Endodermal cell (in vitro differentiated cells): ENCODE measurements around the gene C2CD3. TPM values are rescaled to one million over a fixed set of nuclear protein-coding genes. Genes with fewer than 3 reads are reported as not detected.

ENCODE experiments used
- DNase-seq: peaks from one replicate; pipeline ENCODE4 v3.0.0-alpha.2; 2017
- H3K27ac ChIP-seq: 2 replicates; pipeline ENCODE4 v1.5.1; 2013; ENCODE audit warnings: mild to moderate bottlenecking, low read depth, low read length, moderate library complexity
- H3K27me3 ChIP-seq: 2 replicates; pipeline ENCODE4 v1.6.1; 2013; ENCODE audit warnings: mild to moderate bottlenecking, low read length, moderate library complexity; ENCODE audit not compliant: insufficient read depth, control insufficient read depth, poor library complexity, severe bottlenecking
- H3K36me3 ChIP-seq: 2 replicates; pipeline ENCODE4 v1.7.0; 2013; ENCODE audit warnings: mild to moderate bottlenecking, low read length, moderate library complexity; ENCODE audit not compliant: control insufficient read depth, insufficient read depth
- H3K4me1 ChIP-seq: one replicate; pipeline ENCODE4 v1.7.0; 2013; ENCODE audit warnings: low read length; ENCODE audit not compliant: control insufficient read depth, insufficient read depth
- H3K4me3 ChIP-seq: 2 replicates; pipeline ENCODE4 v1.5.1; 2013; ENCODE audit warnings: mild to moderate bottlenecking, low read length, moderate library complexity
- H3K9ac ChIP-seq: 2 replicates; pipeline ENCODE4 v1.6.1; 2013; ENCODE audit warnings: mild to moderate bottlenecking, low read length, moderate library complexity; ENCODE audit not compliant: poor library complexity, severe bottlenecking; ENCODE audit errors: extremely low read depth
- H3K9me3 ChIP-seq: 2 replicates; pipeline ENCODE4 v1.6.1; 2013; ENCODE audit warnings: mild to moderate bottlenecking, low read length, moderate library complexity; ENCODE audit not compliant: control insufficient read depth
- H3K27ac Mint-ChIP-seq: 2 replicates; pipeline ENCODE4 v1.8.0; 2020; ENCODE audit warnings: mixed read lengths
- H3K27me3 Mint-ChIP-seq: 2 replicates; pipeline ENCODE4 v1.8.0; 2021; ENCODE audit warnings: mild to moderate bottlenecking, mixed read lengths; ENCODE audit not compliant: insufficient read depth
- H3K36me3 Mint-ChIP-seq: 2 replicates; pipeline ENCODE4 v1.8.0; 2020; ENCODE audit warnings: low read depth, mixed read lengths
- H3K4me1 Mint-ChIP-seq: 2 replicates; pipeline ENCODE4 v1.8.0; 2020; ENCODE audit warnings: mixed read lengths
- H3K4me3 Mint-ChIP-seq: 2 replicates; pipeline ENCODE4 v1.8.0; 2020; ENCODE audit warnings: mild to moderate bottlenecking, moderate library complexity, mixed read lengths
- H3K9me3 Mint-ChIP-seq: 2 replicates; pipeline ENCODE4 v1.8.0; 2020; ENCODE audit warnings: mild to moderate bottlenecking, mixed read lengths
- CTCF ChIP-seq: fragments of 200-600 bp; sonication (generic); conservative IDR thresholded peaks from 2 replicates; pipeline ENCODE4 v1.5.0; 2021; ENCODE audit warnings: antibody characterized with exemption, mild to moderate bottlenecking
- WGBS, 2 experiments: methylation state at CpG; one replicate each; pipeline versions ENCODE4 v1.1.5 to v1.1.7; 2013; ENCODE audit warnings: missing lambda C conversion rate in 2 of 2, mixed read lengths in 1 of 2; ENCODE audit not compliant: insufficient coverage in 1 of 2, insufficient read length in 1 of 2; 5-methylcytosine and 5-hydroxymethylcytosine counted together
- total RNA-seq, 2 donors: library from RNA; stranded (reverse); fragmentation: NEBNext Ultra II Directional in 1 of 2; extraction: Animal tissue kit (Norgen Biotek cat#: 25700) in 1 of 2; gene quantifications; 2 replicates in 1 of 2; 3 replicates in 1 of 2; pipeline ENCODE4 v1.2.1, GENCODE V29; 2021

Gene C2CD3
- total RNA-seq, 2 donors from 2014 or later: 31.0 to 34.2 TPM

GRCh38 chr11:74208507-74208906, 37.7 kb upstream of the C2CD3 start:
- no peaks in the 10 kb centered on the region for H3K27me3 Mint-ChIP-seq
- peaks cover 27% of the 10 kb centered on the region for H3K36me3 Mint-ChIP-seq
- H3K27me3 ChIP-seq: no peaks in the 10 kb centered on the region
- H3K27ac ChIP-seq: no peak overlapping the region
- no peak for DNase-seq
- H3K9me3 ChIP-seq: no peaks in the 10 kb centered on the region
- H3K9me3 Mint-ChIP-seq: no peaks in the 10 kb centered on the region
- no peak overlapping the region for H3K4me3 Mint-ChIP-seq
- no peak for TF ChIP-seq CTCF
- H3K36me3 ChIP-seq: peaks cover 31% of the 10 kb centered on the region
- H3K4me1 ChIP-seq: peaks cover 5% of the 10 kb centered on the region
- no peak overlapping the region for H3K27ac Mint-ChIP-seq
- H3K4me3 ChIP-seq: no peak overlapping the region
- no peak overlapping the region for H3K9ac ChIP-seq
- peaks cover 6% of the 10 kb centered on the region for H3K4me1 Mint-ChIP-seq

- H3K4me3 Mint-ChIP-seq: no peak overlapping the region
- Histone ChIP-seq H3K9ac (no peak overlapping the region), H3K27ac (no peak overlapping the region), H3K36me3 (peaks cover 31% of the 10 kb centered on the region), H3K27me3 (no peaks in the 10 kb centered on the region), H3K4me1 (peaks cover 5% of the 10 kb centered on the region), H3K9me3 (no peaks in the 10 kb centered on the region), H3K4me3 (no peak overlapping the region)
- no peaks in the 10 kb centered on the region for H3K9me3 Mint-ChIP-seq
- H3K4me1 Mint-ChIP-seq: peaks cover 6% of the 10 kb centered on the region
- no peak overlapping the region for H3K27ac Mint-ChIP-seq
- no peak for DNase-seq
- TF ChIP-seq CTCF: no peak
- no peaks in the 10 kb centered on the region for H3K27me3 Mint-ChIP-seq
- peaks cover 27% of the 10 kb centered on the region for H3K36me3 Mint-ChIP-seq
- 100% methylated on average over 1 of the region's 1 CpG; no CpG with 5 or more reads in 1 of the 2 experiments for WGBS, 2 experiments
Observed at GRCh38 chr11:74206746-74207145, 35.9 kb upstream of the C2CD3 start.

- H3K27me3 Mint-ChIP-seq: no peaks in the 10 kb centered on the region
- DNase-seq: no peak
Observed at GRCh38 chr11:74205181-74205580, 34.4 kb upstream of the C2CD3 start.

More at GRCh38 chr11:74205181-74205580, 34.4 kb upstream of the C2CD3 start:
- H3K4me1 ChIP-seq: peaks cover 5% of the 10 kb centered on the region
- H3K4me3 ChIP-seq: no peak overlapping the region
- peaks cover 22% of the 10 kb centered on the region for H3K36me3 ChIP-seq
- no peaks in the 10 kb centered on the region for H3K9me3 Mint-ChIP-seq
- 100% methylated on average over 1 of the region's 1 CpG; no CpG with 5 or more reads in 1 of the 2 experiments for WGBS, 2 experiments
- no peaks in the 10 kb centered on the region for H3K27me3 ChIP-seq
- no peaks in the 10 kb centered on the region for H3K9me3 ChIP-seq
- no peak overlapping the region for H3K4me3 Mint-ChIP-seq
- peaks cover 6% of the 10 kb centered on the region for H3K4me1 Mint-ChIP-seq
- H3K9ac ChIP-seq: no peak overlapping the region
- TF ChIP-seq CTCF: no peak
- H3K27ac ChIP-seq: no peak overlapping the region
- peaks cover 23% of the 10 kb centered on the region for H3K36me3 Mint-ChIP-seq
- no peak overlapping the region for H3K27ac Mint-ChIP-seq
